OCI-LY1 (cell line): Measurements from ENCODE around the gene HELT.

Source experiments
- EZH2 ChIP-seq: fragments of 200-600 bp; sonication (generic), shearing (Covaris generic); IDR thresholded peaks from 2 replicates; pipeline ENCODE4 v1.8.0; 2017; ENCODE audit warnings: borderline replicate concordance, mixed run types, mild to moderate bottlenecking, antibody characterized with exemption, low read length, moderate library complexity, mixed read lengths
- TF ChIP-seq, protein P1 (sequence below): fragments of 200-600 bp; sonication (generic), shearing (Covaris generic); IDR thresholded peaks from 2 replicates; pipeline ENCODE4 v1.5.1; 2017; ENCODE audit warnings: mild to moderate bottlenecking, antibody characterized with exemption, low read length, moderate library complexity, mixed read lengths

- TF ChIP-seq EZH2 = no peak
- TF ChIP-seq, protein P1, sequence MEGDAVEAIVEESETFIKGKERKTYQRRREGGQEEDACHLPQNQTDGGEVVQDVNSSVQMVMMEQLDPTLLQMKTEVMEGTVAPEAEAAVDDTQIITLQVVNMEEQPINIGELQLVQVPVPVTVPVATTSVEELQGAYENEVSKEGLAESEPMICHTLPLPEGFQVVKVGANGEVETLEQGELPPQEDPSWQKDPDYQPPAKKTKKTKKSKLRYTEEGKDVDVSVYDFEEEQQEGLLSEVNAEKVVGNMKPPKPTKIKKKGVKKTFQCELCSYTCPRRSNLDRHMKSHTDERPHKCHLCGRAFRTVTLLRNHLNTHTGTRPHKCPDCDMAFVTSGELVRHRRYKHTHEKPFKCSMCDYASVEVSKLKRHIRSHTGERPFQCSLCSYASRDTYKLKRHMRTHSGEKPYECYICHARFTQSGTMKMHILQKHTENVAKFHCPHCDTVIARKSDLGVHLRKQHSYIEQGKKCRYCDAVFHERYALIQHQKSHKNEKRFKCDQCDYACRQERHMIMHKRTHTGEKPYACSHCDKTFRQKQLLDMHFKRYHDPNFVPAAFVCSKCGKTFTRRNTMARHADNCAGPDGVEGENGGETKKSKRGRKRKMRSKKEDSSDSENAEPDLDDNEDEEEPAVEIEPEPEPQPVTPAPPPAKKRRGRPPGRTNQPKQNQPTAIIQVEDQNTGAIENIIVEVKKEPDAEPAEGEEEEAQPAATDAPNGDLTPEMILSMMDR = no peak
These were observed 45.3 kb upstream of the HELT start for GRCh38 chr4:184972991-184973390.
